ENCODE results near the gene MACROD2. TPM values are rescaled to one million over a fixed set of nuclear protein-coding genes. Genes with fewer than 3 reads are reported as not detected.

The MACROD2 gene
- total RNA-seq, 1 experiment from 2014 or later: 1.6 TPM

DNA sequence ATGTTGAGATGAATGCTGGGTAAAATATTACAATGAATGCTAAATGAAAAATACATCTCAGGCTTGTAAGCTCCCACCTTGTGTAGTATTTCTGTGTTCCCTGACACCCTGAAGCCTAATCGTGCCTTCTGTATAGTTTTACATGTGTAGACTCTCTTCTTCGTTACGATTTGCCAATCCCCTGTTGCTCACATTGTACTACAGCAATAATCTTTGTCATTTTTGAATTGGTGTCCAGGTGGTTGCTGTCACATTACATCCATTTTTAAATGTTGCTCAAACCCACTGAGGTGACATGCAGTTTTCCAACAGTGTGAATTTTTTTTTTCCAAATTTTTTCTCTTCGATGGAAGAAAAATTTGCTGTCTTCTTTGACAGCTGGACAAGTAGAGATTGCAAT, 642.1 kb downstream of the MACROD2 start:
- no peak overlapping the region for H3K4me3 Mint-ChIP-seq
- Histone ChIP-seq H2BK120ac (ENCODE audit: low read depth, low read length, poor library complexity, severe bottlenecking) (no peak overlapping the region), H2BK5ac (ENCODE audit: insufficient read length, low read length) (no peak overlapping the region), H4K20me1 (ENCODE audit: control insufficient read depth, insufficient read depth, insufficient read length) (no peaks in the 10 kb centered on the region), H3K9ac (ENCODE audit: extremely low read depth, insufficient read length, low read length) (no peak overlapping the region), H3K56ac (ENCODE audit: insufficient read length, low read depth, low read length) (no peak overlapping the region), H3K27me3 (ENCODE audit: insufficient read depth, low read length) (no peaks in the 10 kb centered on the region), H3K4me1 (ENCODE audit: insufficient read depth, low read length) (no peaks in the 10 kb centered on the region), H4K91ac (ENCODE audit: insufficient read length, low read depth, low read length) (no peak overlapping the region), H2BK20ac (ENCODE audit: low read depth, low read length, poor library complexity, severe bottlenecking) (no peak overlapping the region), H2BK15ac (ENCODE audit: low read depth, low read length) (no peak overlapping the region), H4K5ac (ENCODE audit: insufficient read length, low read depth, low read length) (no peak overlapping the region), H3K4me2 (ENCODE audit: insufficient read depth, insufficient read length, low read length) (no peak overlapping the region), H2BK12ac (ENCODE audit: insufficient read length, low read depth, low read length) (no peak overlapping the region), H4K8ac (replicated peaks; ENCODE audit: insufficient read length, low read depth, low read length) (no peak overlapping the region), H3K18ac (ENCODE audit: insufficient read length, low read depth, low read length) (no peak overlapping the region), H3K79me2 (ENCODE audit: insufficient read depth, low read length) (no peaks in the 10 kb centered on the region), H3K23ac (ENCODE audit: insufficient read length, low read depth, low read length) (no peak overlapping the region), H3K27ac (ENCODE audit: insufficient read length, low read depth, low read length) (no peak overlapping the region), H3K79me1 (ENCODE audit: insufficient read depth, low read depth, low read length, poor library complexity, severe bottlenecking) (no peaks in the 10 kb centered on the region), H2AFZ (ENCODE audit: low read length) (no peak overlapping the region), H3K9me3 (ENCODE audit: control insufficient read depth, low read depth, low read length) (no peaks in the 10 kb centered on the region), H2AK5ac (ENCODE audit: insufficient read length, low read length) (no peak overlapping the region), H3K4ac (ENCODE audit: low read depth, low read length) (no peak overlapping the region), H3T11ph (ENCODE audit: low read length) (no peak overlapping the region), H3K14ac (ENCODE audit: insufficient read depth, low read length) (no peak overlapping the region), H3K23me2 (ENCODE audit: insufficient read length, low read depth, low read length, poor library complexity, severe bottlenecking) (no peaks in the 10 kb centered on the region)
- TF ChIP-seq, protein P1, sequence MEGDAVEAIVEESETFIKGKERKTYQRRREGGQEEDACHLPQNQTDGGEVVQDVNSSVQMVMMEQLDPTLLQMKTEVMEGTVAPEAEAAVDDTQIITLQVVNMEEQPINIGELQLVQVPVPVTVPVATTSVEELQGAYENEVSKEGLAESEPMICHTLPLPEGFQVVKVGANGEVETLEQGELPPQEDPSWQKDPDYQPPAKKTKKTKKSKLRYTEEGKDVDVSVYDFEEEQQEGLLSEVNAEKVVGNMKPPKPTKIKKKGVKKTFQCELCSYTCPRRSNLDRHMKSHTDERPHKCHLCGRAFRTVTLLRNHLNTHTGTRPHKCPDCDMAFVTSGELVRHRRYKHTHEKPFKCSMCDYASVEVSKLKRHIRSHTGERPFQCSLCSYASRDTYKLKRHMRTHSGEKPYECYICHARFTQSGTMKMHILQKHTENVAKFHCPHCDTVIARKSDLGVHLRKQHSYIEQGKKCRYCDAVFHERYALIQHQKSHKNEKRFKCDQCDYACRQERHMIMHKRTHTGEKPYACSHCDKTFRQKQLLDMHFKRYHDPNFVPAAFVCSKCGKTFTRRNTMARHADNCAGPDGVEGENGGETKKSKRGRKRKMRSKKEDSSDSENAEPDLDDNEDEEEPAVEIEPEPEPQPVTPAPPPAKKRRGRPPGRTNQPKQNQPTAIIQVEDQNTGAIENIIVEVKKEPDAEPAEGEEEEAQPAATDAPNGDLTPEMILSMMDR (conservative IDR thresholded peaks at IDR 0.05): no peak
- H3K27me3 Mint-ChIP-seq (ENCODE audit: low read depth): no peaks in the 10 kb centered on the region
- H3K4me1 Mint-ChIP-seq: peaks cover 0 to 3% of the 10 kb centered on the region in 2 experiments; a peak in 1 of 4 replicates
- WGBS (ENCODE audit: extremely low coverage, insufficient read length, low lambda C conversion rate): no CpG with 5 or more reads among the region's 4 CpGs
- no peak for DNase-seq
- H3K9me3 Mint-ChIP-seq: peaks cover 12 to 14% of the 10 kb centered on the region in 2 experiments; a peak in 4 of 5 replicates
- H3K27ac Mint-ChIP-seq: no peak overlapping the region; a peak in 1 of 7 replicates
- H3K36me3 Mint-ChIP-seq (ENCODE audit: insufficient read depth in 1 of 3, low read depth in 3 of 3): peaks cover 0 to 14% (median 5%) of the 10 kb centered on the region in 3 experiments; a peak in 5 of 7 replicates

Data from H9 (cell line).